CD4-positive, alpha-beta memory T cell (primary cell): ENCODE results near the gene SLC4A5. TPM values are rescaled to one million over a fixed set of nuclear protein-coding genes. Genes with fewer than 3 reads are reported as not detected.

Experiments used
- CTCF ChIA-PET: fragments of 350-600 bp; sonication (Branson Sonifier 250); formaldehyde crosslinking; loops from one replicate; lab custom pipeline; 2021; ENCODE audit warnings: inconsistent platforms; ENCODE audit not compliant: partially characterized antibody; lab: Charles Lee
- POLR2A ChIA-PET: fragments of 350-600 bp; sonication (Branson Sonifier 250); formaldehyde crosslinking; loops from one replicate; lab custom pipeline; 2021; ENCODE audit not compliant: partially characterized antibody; lab: Charles Lee
- DNase-seq, 5 donors: peaks; one replicate each; pipeline versions ENCODE4 v3.0.0 to v3.0.0-alpha.2; 2020 to 2022; ENCODE audit warnings: mixed read lengths in 1 of 5
- H3K27ac ChIP-seq: one replicate; pipeline ENCODE4 v1.7.0; 2013; ENCODE audit warnings: low read depth, low read length
- H3K27me3 ChIP-seq: 2 replicates; pipeline ENCODE4 v1.7.0; 2013; ENCODE audit warnings: mild to moderate bottlenecking, low read length, moderate library complexity; ENCODE audit not compliant: insufficient read depth
- H3K36me3 ChIP-seq: 2 replicates; pipeline ENCODE4 v1.7.0; 2013; ENCODE audit warnings: mild to moderate bottlenecking, low read length, moderate library complexity; ENCODE audit not compliant: insufficient read depth
- H3K4me1 ChIP-seq: 2 replicates; pipeline ENCODE4 v1.7.0; 2013; ENCODE audit warnings: mild to moderate bottlenecking, low read length, moderate library complexity; ENCODE audit not compliant: insufficient read depth
- H3K4me3 ChIP-seq, 2 donors: one replicate each; pipeline ENCODE4 v1.7.0; 2013; ENCODE audit warnings: low read length in 2 of 2, mild to moderate bottlenecking in 1 of 2
- H3K9me3 ChIP-seq, 2 donors: one replicate each; pipeline ENCODE4 v1.7.0; 2013; ENCODE audit warnings: low read length in 2 of 2, control low read depth in 1 of 2; ENCODE audit not compliant: control insufficient read depth in 1 of 2
- H3K27ac Mint-ChIP-seq, 7 donors: one replicate each; pipeline ENCODE4 v1.8.0; 2020 to 2021; ENCODE audit warnings: mixed read lengths in 7 of 7, mild to moderate bottlenecking in 6 of 7, inconsistent platforms in 3 of 7, moderate library complexity in 3 of 7
- H3K27me3 Mint-ChIP-seq, 2 donors: one replicate each; pipeline ENCODE4 v1.8.0; 2020 to 2021; ENCODE audit warnings: mixed read lengths in 2 of 2
- H3K36me3 Mint-ChIP-seq, 2 donors: one replicate each; pipeline ENCODE4 v1.8.0; 2020 to 2021; ENCODE audit warnings: mixed read lengths in 2 of 2, inconsistent platforms in 1 of 2, mild to moderate bottlenecking in 1 of 2
- H3K4me1 Mint-ChIP-seq, 4 donors: one replicate each; pipeline ENCODE4 v1.8.0; 2020 to 2021; ENCODE audit warnings: mixed read lengths in 4 of 4, mild to moderate bottlenecking in 1 of 4
- H3K4me3 Mint-ChIP-seq, 8 donors: one replicate each; pipeline ENCODE4 v1.8.0; 2020 to 2021; ENCODE audit warnings: mixed read lengths in 8 of 8, mild to moderate bottlenecking in 7 of 8, moderate library complexity in 6 of 8, inconsistent platforms in 3 of 8
- H3K9me3 Mint-ChIP-seq, 8 donors: one replicate each; pipeline ENCODE4 v1.8.0; 2020 to 2021; ENCODE audit warnings: mixed read lengths in 8 of 8, mild to moderate bottlenecking in 5 of 8, inconsistent platforms in 3 of 8, moderate library complexity in 1 of 8
- intact Hi-C: fragments of 100-400 bp; cut with micrococcal nuclease; formaldehyde crosslinking; loops from one replicate; pipeline ENCODE4 v1.15.1; 2023
- polyA plus RNA-seq, 2 donors: library from polyadenylated mRNA; unstranded; fragments of 300-500 nt; fragmentation: Illumina TruSeq; gene quantifications; one replicate each; pipeline ENCODE4 v1.2.3, GENCODE V29; 2021
- total RNA-seq, 2 experiments: library from RNA; stranded (reverse); gene quantifications; one replicate each; pipeline ENCODE4 v1.2.3, GENCODE V29; 2021

Gene SLC4A5
- total and polyA plus RNA-seq, 4 experiments from 2014 or later = 0.25 to 11.5 (median 7.2) TPM

GRCh38 chr2:74292751-74293150, 50.5 kb downstream of the SLC4A5 start:
- Histone ChIP-seq H3K27ac (no peak overlapping the region), H3K9me3 (no peaks in the 10 kb centered on the region), H3K4me3 (no peak overlapping the region), H3K27me3 (no peaks in the 10 kb centered on the region), H3K4me1 (peaks cover 26% of the 10 kb centered on the region), H3K36me3 (no peaks in the 10 kb centered on the region)
- Mint-ChIP-seq H3K9me3 (peaks cover 0 to 5% (median 0%) of the 10 kb centered on the region in 8 donors), H3K4me1 (peaks cover 16 to 38% (median 28%) of the 10 kb centered on the region in 4 donors), H3K27ac (peak overlapping the region; percentile 8 to 90 (median 72)), H3K27me3 (no peaks in the 10 kb centered on the region), H3K36me3 (peaks cover 9 to 17% of the 10 kb centered on the region in 2 donors), H3K4me3 (no peak overlapping the region)
- ChIA-PET CTCF (interaction anchor here (1.1 to 2.8 kb wide), 3 partner anchors 25 to 43 kb away, joined by 3 to 26 read pairs (median 4); no protein-coding TSS in a partner anchor), POLR2A (no interaction called here)
- intact Hi-C loops = no loop called here
- DNase-seq = no peak

DNA sequence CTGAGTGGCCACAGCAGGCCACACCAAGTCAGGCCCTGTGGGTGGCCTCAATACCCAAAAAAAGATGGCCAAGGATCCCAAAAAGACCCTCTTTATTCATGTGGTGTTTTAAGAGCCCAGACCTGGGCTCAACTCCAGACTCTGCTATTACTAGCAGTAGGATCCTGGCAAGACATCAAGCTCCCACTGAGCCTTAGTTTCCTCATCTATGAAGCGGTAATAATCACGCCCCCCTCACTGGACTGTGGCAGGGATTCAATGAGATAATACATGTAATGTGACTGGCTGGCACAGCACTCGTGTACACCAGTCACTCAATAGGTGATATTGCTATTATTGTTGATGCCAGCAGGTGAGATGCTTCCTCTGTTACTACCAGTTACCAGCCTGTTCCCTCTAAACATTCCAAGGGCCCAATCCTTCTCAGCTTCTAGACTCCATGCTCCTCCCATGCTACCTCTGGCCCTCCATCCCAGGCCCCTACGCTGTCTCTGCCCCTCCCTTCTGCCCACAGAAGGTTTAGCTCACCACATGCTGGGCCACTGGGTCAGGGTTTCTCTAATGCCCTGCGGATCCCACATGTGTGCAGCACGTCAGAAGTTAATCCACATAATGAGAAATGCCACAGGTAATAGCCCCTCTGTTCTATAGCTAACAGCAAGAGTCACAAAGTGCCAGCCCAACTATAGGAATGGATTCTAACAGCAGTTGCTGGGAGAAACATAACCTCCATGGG, 51.2 kb downstream of the SLC4A5 start:
- Mint-ChIP-seq H3K9me3 (peaks cover 0 to 5% (median 0%) of the 10 kb centered on the region in 8 donors), H3K4me1 (peaks cover 16 to 38% (median 28%) of the 10 kb centered on the region in 4 donors), H3K27me3 (no peaks in the 10 kb centered on the region), H3K27ac (peak overlapping the region; percentile 71 to 90 (median 83)), H3K4me3 (peak overlapping the region in 1 of 8 donors; percentile 42), H3K36me3 (peaks cover 9 to 17% of the 10 kb centered on the region in 2 donors)
- no peaks in the 10 kb centered on the region for H3K9me3 ChIP-seq
- H3K36me3 ChIP-seq = no peaks in the 10 kb centered on the region
- POLR2A ChIA-PET = no interaction called here
- CTCF ChIA-PET = interaction anchor here (0.7 to 2.8 kb wide), 2 partner anchors 42 to 43 kb away, joined by 3 to 26 read pairs; no protein-coding TSS in a partner anchor
- peak overlapping the region; percentile 57 for H3K27ac ChIP-seq
- H3K4me3 ChIP-seq = no peak overlapping the region
- no peaks in the 10 kb centered on the region for H3K27me3 ChIP-seq
- intact Hi-C loops = no loop called here
- H3K4me1 ChIP-seq = peaks cover 26% of the 10 kb centered on the region
- DNase-seq = no peak

GRCh38 chr2:74291218-74291544, 52.0 kb downstream of the SLC4A5 start:
- peak overlapping the region in 1 of 2 donors; percentile 21 for H3K4me3 ChIP-seq
- H3K9me3 ChIP-seq = no peaks in the 10 kb centered on the region
- H3K27ac ChIP-seq = peak overlapping the region; percentile 57
- Mint-ChIP-seq H3K27ac (peak overlapping the region; percentile 89 to 99 (median 93)), H3K4me1 (peaks cover 16 to 38% (median 28%) of the 10 kb centered on the region in 4 donors), H3K4me3 (peak overlapping the region; percentile 9 to 88 (median 78)), H3K9me3 (peaks cover 0 to 5% (median 0%) of the 10 kb centered on the region in 8 donors), H3K27me3 (no peaks in the 10 kb centered on the region), H3K36me3 (peaks cover 9 to 17% of the 10 kb centered on the region in 2 donors)
- intact Hi-C loops = no loop called here
- H3K36me3 ChIP-seq = no peaks in the 10 kb centered on the region
- no peak for DNase-seq
- H3K4me1 ChIP-seq = peaks cover 26% of the 10 kb centered on the region
- H3K27me3 ChIP-seq = no peaks in the 10 kb centered on the region
- ChIA-PET POLR2A (interaction anchor here (0.6 to 1.7 kb wide), 7 partner anchors 24 to 463 kb away, joined by 3 to 9 read pairs (median 4); partner anchors contain the start of genes MOB1A and STAMBP), CTCF (interaction anchor here (0.7 to 2.8 kb wide), 5 partner anchors 23 to 241 kb away, joined by 3 to 26 read pairs (median 4); no protein-coding TSS in a partner anchor)

DNA sequence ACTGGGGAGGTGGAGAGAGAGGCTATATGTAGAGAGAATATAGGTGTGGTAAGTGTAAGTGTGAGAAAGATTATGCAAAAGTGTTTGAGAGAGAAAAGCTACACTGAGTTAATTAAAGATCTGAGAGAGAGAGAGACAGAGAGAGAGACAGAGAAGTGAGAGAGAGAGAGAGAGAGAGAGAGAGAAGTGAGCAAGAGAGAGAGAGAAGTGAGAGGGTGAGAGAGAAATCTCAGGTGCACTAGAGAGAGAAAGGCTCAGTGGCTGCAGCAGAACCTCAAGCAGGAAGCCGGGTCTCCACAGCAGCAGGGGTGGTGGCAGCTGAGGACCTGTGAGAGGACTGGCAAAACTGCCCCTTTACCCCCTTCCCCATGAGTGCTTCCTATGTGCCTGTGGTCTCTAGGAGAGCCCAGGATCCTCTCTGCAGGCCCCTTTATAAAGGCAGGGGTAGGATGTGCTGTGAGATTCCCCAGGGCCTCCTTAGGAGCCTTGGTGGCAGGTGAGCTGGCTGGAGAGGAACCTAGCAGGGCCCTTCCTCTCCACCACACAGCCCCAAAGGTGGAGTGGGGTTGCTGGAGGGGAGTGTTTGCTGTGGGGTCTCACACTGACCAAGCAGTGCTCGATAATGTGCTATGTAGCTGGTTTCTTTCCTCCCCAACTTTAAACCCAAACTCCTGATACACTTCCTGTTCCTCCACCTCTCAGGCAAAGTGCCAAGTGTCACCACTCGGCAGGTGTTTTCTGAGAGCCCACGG, 52.6 kb downstream of the SLC4A5 start:
- Histone ChIP-seq H3K4me3 (peak overlapping the region in 1 of 2 donors; percentile 21), H3K36me3 (no peaks in the 10 kb centered on the region), H3K27ac (peak overlapping the region; percentile 57), H3K4me1 (peaks cover 26% of the 10 kb centered on the region), H3K27me3 (no peaks in the 10 kb centered on the region), H3K9me3 (no peaks in the 10 kb centered on the region)
- H3K9me3 Mint-ChIP-seq = peaks cover 0 to 5% (median 0%) of the 10 kb centered on the region in 8 donors
- peak overlapping the region; percentile 71 to 88 (median 79) for H3K4me3 Mint-ChIP-seq
- peaks cover 16 to 38% (median 28%) of the 10 kb centered on the region in 4 donors for H3K4me1 Mint-ChIP-seq
- H3K27me3 Mint-ChIP-seq = no peaks in the 10 kb centered on the region
- peak overlapping the region; percentile 89 to 99 (median 93) for H3K27ac Mint-ChIP-seq
- CTCF ChIA-PET = interaction anchor here (0.7 to 2.8 kb wide), 5 partner anchors 23 to 241 kb away, joined by 3 to 26 read pairs (median 4); no protein-coding TSS in a partner anchor
- intact Hi-C loops = no loop called here
- POLR2A ChIA-PET = interaction anchor here (0.6 to 1.7 kb wide), 7 partner anchors 23 to 462 kb away, joined by 3 to 9 read pairs (median 4); partner anchors contain the start of genes MOB1A and STAMBP
- DNase-seq = peak; percentile 64 to 74 (median 73)
- peaks cover 9 to 13% of the 10 kb centered on the region in 2 donors for H3K36me3 Mint-ChIP-seq

GRCh38 chr2:74290066-74290465, 53.1 kb downstream of the SLC4A5 start:
- Histone ChIP-seq H3K27ac (peak overlapping the region; percentile 57), H3K4me3 (no peak overlapping the region), H3K27me3 (no peaks in the 10 kb centered on the region), H3K9me3 (no peaks in the 10 kb centered on the region), H3K4me1 (peaks cover 26% of the 10 kb centered on the region), H3K36me3 (no peaks in the 10 kb centered on the region)
- Mint-ChIP-seq H3K27me3 (no peaks in the 10 kb centered on the region), H3K36me3 (peaks cover 9 to 13% of the 10 kb centered on the region in 2 donors), H3K27ac (peak overlapping the region; percentile 89 to 99 (median 93)), H3K9me3 (peaks cover 0 to 5% (median 0%) of the 10 kb centered on the region in 8 donors), H3K4me3 (peak overlapping the region; percentile 71 to 88 (median 79)), H3K4me1 (peaks cover 16 to 38% (median 28%) of the 10 kb centered on the region in 4 donors)
- intact Hi-C loops = no loop called here
- ChIA-PET POLR2A (interaction anchor here (1.0 to 1.7 kb wide), 6 partner anchors 22 to 462 kb away, joined by 4 to 9 read pairs (median 4); partner anchors contain the start of genes MOB1A and STAMBP), CTCF (interaction anchor here (2.8 kb wide), 1 partner anchor 45 kb away, joined by 26 read pairs; no protein-coding TSS in a partner anchor)
- DNase-seq = no peak

DNA sequence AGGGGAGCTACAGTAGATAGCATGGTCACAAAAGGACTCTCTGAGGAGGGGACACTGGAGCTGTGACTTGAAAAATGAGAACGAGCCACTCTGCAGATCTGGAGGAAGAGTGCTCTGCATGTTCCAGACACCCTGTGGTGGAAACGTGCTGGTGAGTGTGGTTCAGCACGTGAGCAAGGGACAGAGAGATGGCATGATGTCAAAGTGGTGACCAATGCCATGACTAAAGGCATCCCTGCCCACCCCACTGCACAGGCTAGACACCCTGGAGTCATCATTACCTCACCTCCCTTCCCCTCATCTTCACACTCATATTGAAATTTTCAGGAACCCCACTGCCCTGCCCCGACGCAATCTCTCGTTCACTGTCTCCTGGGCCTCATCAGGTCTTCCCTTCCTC, 56.5 kb downstream of the SLC4A5 start:
- intact Hi-C loops = no loop called here
- Histone ChIP-seq H3K4me1 (peaks cover 20% of the 10 kb centered on the region), H3K27ac (no peak overlapping the region), H3K36me3 (no peaks in the 10 kb centered on the region), H3K4me3 (no peak overlapping the region), H3K27me3 (no peaks in the 10 kb centered on the region), H3K9me3 (no peaks in the 10 kb centered on the region)
- Mint-ChIP-seq H3K4me1 (peaks cover 13 to 22% (median 18%) of the 10 kb centered on the region in 4 donors), H3K27me3 (no peaks in the 10 kb centered on the region), H3K4me3 (no peak overlapping the region), H3K27ac (no peak overlapping the region), H3K36me3 (peaks cover 9 to 15% of the 10 kb centered on the region in 2 donors), H3K9me3 (peaks cover 0 to 5% (median 0%) of the 10 kb centered on the region in 8 donors)
- ChIA-PET POLR2A (no interaction called here), CTCF (interaction anchor here (2.6 to 3.8 kb wide), 2 partner anchors 37 to 48 kb away, joined by 8 to 14 read pairs; no protein-coding TSS in a partner anchor)
- no peak for DNase-seq
